HG03432 (cell line): ENCODE data around the gene WASHC2A.
"Not testable (repeated sequence)": the region's sequence is repeated elsewhere in the genome, so short reads cannot be mapped to it uniquely, and the experiment has no call there.

Source experiments
- ATAC-seq: cut with Tn5 transposase; IDR thresholded peaks from one replicate; pipeline ENCODE4 v1.9.1; 2021; ENCODE audit warnings: mild to moderate bottlenecking, moderate library complexity; ENCODE audit not compliant: unreplicated experiment

Gene WASHC2A

GRCh38 chr10:50067546-50068351 lies at the start of gene WASHC2A:
Gene WASHC2A, plus strand, starts transcription at chr10:50067954. Its CDS starts 52 bp downstream, at chr10:50068006.
- ATAC-seq: peak; percentile 91

DNA sequence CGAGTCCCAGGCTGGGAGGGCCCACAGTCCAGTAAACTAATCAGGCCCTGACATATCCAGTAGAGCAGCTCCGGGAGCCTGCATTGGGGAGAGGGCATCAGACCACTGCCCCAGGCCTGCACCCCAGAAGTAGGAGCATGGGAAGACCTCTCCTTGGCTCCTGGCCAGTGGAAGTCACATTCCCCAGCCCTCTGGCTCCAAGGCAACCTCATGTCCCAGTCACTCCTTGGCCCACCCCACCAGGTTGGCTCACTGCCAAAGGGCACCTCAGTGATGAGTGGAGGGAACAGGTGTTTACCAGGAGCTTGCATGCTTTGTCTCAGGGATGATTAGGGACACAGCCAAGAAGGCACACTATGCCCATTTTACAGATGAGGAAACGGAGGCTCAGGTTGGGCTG lies 48.5 kb upstream of the WASHC2A start:
- ATAC-seq: not testable (repeated sequence)

GRCh38 chr10:50020451-50021024 lies 47.2 kb upstream of the WASHC2A start:
- ATAC-seq: not testable (repeated sequence)

DNA sequence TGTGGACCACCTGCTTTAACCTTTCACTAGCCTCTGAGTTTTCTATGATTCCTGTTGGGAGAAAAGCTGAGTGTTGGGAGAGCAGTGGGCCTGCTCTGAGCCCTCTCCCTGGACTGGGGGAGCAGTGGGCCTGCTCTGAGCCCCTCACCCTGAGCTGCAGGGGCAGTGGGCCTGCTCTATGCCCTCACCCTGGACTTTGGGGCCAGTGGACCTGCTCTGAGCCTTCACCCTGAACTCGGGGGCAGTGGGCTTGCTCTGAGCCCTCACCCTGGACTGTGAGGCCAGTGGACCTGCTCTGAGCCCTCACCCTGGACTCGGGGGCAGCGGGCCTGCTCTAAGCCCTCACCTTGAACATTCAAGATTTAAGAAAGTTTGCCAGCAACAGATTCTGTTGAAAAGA lies 46.1 kb upstream of the WASHC2A start:
- no peak for ATAC-seq

- not testable (repeated sequence) for ATAC-seq
Measured at GRCh38 chr10:50024716-50025383, 42.9 kb upstream of the WASHC2A start.

GRCh38 chr10:50025627-50026026 lies 42.1 kb upstream of the WASHC2A start:
- no peak for ATAC-seq

GRCh38 chr10:50027195-50027594 lies 40.6 kb upstream of the WASHC2A start:
- ATAC-seq: no peak

DNA sequence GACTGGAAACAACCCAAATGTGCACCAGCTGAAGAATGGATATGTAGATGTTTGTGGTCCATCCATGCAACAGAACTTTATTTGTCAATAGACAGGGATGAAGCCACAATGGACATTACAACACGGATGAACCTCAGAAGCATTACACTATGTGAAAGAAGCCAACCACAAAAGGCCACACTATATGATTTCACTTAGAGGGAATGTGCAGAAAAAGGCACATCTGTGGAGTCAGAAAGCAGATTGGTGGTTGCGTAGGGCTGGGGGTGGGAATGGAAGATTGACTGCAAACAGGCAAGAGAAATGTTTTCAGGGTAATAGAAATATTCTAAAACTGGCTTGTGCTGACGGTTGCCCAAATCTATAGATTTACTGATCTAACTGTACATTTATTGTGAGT lies 34.3 kb upstream of the WASHC2A start:
- no peak for ATAC-seq

GRCh38 chr10:50035337-50035736 lies 32.4 kb upstream of the WASHC2A start:
- not testable (repeated sequence) for ATAC-seq

DNA sequence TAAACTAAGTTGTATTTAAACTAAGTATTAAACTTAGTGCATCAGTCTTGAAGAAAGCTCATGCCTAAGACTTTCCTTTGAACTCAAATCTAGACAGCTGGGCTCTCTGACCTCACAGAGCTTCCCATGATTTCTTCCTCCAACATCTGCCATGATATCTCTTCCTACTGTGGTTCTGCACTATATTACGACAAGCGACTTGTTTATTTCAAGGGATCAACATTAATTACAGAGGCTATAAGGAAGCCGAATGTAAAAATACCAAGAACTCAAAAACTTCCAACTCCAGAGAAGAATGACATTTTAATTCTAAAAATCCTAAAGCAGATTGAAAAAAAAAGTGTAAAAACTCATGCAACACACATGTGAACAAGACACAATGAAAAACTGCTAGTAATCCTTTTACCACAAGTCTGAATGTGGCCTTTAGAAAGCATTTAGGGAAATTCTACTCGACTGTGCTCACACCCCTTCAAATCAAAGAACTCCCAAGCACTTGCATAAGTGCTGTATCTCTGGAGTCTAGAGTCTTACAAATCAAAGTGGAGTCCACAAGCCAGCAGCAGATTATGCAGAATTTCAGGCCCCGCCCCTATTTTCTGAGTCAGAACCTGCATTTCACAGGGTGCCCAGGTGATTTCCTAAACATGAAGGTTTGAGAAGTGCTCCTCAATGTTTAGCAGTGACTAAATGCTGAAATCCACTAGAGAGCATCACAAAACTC lies 22.7 kb upstream of the WASHC2A start:
- no peak for ATAC-seq

- ATAC-seq: not testable (repeated sequence)
Measured at GRCh38 chr10:50046457-50046856, 21.3 kb upstream of the WASHC2A start.

DNA sequence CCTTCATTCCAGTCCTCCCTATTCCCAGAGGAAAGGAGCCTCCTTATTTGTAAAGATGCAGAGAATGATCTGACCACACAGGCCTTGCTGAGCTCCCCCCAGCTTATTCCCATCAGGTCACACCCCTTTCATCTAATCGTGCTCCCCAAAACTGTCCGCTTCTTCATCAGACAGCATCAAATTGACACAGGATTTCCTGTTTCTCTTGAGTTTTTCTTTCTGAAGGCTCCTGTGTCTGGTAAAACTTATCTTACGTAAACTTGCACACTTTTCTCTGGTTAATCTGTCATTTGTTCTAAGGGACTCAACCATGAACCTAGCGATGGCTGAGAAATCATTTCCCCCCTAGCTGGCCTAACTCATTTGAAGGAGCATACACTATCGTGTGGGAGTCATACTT lies 20.2 kb upstream of the WASHC2A start:
- ATAC-seq: not testable (repeated sequence)

DNA sequence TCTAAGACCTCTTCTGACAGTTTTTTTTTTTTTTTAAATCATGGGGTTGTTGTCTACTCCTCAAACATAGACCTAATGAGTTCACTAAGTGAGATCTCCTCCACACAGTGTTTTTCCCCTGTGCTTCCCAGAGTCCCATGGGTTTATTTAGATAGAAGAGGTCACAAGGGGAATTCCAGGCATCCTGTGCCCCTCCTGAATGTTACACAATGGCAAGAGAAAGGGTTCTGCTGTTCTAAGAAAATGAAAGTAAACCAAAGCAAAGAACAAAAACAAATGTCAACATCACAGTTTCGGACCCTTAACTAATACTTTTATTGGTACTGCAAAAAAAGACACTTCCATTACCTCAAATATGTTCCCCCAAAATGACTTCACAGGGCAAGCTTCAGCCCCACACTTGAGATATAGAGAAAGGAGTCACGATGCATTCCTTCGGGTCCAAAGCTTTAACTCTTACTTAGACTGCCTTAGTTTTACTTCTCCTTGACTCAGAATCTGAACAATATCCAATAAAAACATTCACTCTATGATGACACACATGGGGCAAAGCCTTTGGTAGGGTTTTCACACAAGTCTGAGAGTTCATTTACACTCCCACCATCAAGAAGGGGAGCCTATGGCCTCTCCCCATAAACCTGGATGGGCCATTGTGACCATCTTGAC lies 15.6 kb upstream of the WASHC2A start:
- ATAC-seq: peak; percentile 90

DNA sequence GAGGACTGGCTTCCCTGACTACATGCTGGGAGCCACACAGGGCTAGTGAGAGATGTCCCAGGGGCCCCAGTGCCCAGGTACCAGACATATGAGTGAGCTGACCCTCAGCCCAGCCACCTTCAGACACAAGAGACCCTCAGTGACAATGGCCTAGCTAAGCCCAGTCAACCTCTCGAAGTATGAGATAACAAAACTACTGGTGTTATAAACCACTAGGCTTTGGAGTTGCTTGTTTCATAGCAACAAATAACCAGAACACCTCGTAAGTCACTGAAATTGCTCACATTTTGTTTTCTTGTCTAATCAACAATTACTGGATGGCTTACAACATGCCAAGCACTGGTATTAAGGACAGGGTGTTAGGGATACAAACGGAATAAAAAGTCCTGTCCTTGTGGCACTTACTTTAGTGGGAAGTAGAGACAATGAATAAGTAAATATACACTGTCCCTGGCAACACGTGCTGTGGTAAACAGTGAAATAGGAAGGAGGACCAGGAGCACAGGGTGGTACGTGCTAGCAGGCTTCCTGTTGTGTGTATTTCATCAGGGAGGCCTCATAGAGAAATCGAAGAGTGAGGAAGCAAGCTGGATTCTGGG lies 14.9 kb upstream of the WASHC2A start:
- ATAC-seq: not testable (repeated sequence)

DNA sequence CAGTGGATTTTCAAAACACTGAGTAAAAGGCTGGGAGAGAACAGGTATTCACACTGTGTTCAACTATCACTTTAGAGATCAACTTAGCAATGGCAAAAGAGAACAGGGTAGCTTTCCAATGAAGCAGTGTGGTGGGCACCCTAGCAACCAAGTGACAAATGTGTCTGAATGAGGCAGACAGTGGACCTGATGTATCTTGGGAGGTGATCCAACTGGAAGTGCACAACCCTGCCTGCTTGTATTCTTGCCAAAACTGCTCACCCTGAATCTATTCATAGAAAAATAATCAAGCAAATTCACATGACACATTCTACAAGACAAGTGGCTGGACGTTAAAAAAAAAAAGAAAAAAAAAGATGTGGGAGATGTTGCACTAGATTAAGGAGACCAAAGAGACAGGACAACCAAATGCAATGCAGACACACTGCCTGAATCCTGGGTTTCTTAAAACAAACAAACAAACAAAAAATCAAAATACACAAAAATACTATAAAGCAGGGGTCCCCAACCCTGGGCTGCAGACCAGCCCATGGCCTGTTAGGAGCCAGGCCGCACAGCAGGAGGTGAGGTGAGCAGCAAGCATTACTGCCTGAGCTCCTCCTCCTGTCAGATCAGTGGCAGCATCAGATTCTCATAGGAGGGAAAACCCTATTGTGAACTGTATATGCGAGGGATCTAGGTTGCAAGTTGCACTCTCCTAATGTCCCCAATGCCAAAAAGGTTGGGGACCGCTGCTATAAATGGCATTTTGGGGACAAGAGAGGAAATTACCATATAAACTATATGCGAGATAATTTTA lies 12.1 kb upstream of the WASHC2A start:
- not testable (repeated sequence) for ATAC-seq

DNA sequence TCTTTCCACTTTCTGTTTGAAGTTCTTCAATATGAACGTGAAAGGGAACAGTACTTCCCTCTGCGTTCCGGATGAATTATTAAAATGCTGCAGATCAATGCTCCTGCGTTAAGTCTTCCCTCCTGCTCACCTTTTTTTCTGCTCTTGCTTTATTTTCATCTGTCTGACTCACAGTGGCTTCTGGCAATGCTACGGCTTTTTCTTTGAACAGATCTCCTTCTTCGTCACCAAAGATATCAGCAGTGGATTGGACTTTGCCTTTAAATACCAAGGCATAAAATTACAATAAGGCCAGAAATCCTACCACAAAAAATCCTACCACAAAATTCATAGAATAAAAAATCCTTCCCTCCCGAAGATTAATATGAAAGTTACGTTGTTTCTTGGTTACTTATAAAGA lies 11.1 kb upstream of the WASHC2A start:
- not testable (repeated sequence) for ATAC-seq

DNA sequence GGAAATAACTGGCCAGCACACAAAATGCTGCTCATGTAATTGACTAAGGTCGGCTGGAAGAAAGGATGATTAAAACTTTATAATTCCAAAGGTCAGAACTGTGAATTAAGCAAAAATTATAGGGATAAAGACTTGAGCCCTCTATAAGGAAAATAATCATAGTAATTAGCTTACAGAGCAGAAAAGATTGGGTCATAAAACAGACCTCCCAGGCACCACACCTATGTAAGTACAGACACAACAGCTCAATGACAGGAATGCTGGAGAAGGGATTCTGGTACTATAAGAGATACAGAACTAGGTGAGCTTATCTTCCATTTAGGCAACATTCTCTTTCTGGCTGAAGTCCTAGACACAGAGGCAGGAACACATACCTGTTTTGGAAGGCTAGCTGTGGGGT lies 9.0 kb upstream of the WASHC2A start:
- ATAC-seq: not testable (repeated sequence)

GRCh38 chr10:50059946-50060345 lies 7.8 kb upstream of the WASHC2A start:
- ATAC-seq: not testable (repeated sequence)

GRCh38 chr10:50061548-50061947 lies 6.2 kb upstream of the WASHC2A start:
- not testable (repeated sequence) for ATAC-seq
